Activated T-cell treated with anti-CD3 and anti-CD28 coated beads for 24 hours (primary cell): Measurements from ENCODE around the gene MAGEA12.
"Not testable (repeated sequence)": the region's sequence is repeated elsewhere in the genome, so short reads cannot be mapped to it uniquely, and the experiment has no call there.

Source experiments
- DNase-seq: peaks from one replicate; pipeline ENCODE4 v3.0.0-alpha.2; 2020; ENCODE audit warnings: low read depth

The MAGEA12 gene

DNA sequence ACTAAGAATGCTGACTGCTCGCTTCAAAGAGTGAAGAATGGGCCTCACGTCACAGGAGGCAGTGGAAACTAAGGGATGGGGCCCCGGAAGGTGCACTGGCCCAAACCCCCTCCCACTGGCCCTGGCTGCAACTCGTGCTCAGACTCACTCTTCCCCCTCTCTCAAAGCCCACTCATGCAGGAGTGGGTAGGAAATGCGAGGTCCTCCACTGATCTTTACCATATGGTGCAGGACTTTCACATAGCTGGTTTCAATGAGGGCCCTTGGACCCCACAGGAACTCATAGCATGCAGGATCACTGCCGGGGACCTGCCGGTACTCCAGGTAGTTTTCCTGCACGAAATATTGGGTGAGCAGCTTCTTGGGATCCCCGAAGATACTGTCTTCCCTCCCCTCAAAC lies 33.0 kb downstream of the MAGEA12 start:
- DNase-seq = not testable (repeated sequence)

DNA sequence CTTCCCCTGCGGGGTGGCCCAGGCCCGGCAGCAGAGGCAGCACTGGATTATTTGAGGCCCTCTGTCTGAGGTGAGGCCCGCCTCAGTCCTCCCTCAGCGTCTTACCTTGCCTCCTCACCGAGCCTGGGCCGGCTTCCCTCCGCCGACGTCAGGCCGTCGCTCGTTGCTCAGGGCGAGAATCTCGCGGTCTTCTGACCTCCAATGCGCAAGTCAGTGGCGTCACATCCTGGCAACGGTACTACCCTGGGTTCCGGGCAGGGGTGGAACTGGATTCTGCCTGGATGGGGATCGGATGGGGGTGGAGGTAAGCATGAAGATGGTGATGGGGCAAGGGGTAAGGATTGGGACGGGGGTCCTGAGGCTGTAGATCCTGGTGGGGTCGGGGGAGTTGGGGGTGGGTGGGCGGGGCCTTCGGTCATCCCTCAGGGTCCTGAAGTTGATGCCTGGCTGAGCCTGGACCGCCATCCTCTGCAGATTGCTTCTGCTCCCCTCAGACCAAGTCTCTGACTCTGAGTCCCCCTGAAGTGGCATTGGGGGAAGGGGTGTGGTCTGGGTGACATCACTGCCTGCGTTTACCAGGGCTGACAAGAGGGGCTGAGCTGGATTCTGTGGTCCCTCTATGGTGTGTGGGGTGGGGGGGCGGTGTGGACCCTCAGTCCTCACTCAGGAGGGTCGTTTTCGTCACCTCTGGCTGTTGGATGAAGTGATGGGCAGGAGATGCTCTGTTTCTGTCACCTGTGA lies 36.2 kb downstream of the MAGEA12 start, which contains the start of gene MAGEA6:
Gene MAGEA6 (minus strand): TSS at position 141 of the 741 bp plus-strand sequence. CDS start 2,039 bp downstream, outside the sequence.
- DNase-seq = not testable (repeated sequence)

DNA sequence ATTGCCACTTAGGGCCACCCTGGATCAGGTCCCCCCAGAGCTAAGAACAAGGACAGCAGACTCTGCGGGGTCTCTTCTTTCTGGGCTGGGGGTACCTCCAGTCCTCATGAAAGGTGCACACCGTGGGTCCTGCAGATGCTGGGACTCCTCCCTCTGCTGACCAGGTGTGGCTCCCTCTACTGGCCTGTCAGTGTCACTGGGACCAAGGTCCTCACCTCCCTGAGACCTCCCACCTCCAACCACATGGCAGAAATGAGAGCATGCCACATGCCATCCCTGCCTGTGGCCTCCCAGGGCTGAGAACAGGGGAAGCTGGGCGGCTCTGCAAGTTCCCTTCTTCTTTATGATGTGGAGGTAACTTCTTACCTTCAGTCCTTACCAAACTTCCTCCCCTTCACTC lies 53.5 kb downstream of the MAGEA12 start:
- not testable (repeated sequence) for DNase-seq
